ENCODE results near the gene SLC22A17.

DNA sequence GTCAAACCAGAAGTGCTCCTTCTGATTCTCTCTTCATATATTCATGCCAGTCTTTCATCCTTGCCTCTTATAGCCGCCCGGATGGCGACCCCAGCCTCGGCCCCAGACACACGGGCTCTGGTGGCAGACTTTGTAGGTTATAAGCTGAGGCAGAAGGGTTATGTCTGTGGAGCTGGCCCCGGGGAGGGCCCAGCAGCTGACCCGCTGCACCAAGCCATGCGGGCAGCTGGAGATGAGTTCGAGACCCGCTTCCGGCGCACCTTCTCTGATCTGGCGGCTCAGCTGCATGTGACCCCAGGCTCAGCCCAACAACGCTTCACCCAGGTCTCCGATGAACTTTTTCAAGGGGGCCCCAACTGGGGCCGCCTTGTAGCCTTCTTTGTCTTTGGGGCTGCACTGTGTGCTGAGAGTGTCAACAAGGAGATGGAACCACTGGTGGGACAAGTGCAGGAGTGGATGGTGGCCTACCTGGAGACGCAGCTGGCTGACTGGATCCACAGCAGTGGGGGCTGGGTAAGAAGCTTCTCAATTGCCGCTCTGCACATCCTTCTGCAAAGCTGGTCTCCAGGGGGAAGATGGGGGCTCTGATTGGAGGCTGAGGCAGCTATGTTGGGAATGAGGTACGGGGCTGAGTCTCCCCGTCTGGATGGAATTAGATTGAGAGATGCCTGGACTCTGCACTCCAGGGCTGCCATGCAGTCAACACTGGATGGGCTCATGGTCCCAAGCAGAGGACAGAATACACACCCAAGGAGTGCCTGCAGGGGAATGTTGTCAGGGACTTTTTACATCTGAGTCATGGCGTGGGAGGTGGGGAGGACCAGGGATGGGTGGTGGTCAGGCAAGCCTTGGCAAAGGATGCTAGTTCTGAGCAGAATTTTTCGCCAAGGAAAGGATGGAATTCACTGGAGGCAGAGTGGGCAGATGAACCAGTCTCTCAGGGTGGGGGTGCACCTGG is 44.7 kb downstream of the SLC22A17 start:
- TF ChIP-seq, protein P1, sequence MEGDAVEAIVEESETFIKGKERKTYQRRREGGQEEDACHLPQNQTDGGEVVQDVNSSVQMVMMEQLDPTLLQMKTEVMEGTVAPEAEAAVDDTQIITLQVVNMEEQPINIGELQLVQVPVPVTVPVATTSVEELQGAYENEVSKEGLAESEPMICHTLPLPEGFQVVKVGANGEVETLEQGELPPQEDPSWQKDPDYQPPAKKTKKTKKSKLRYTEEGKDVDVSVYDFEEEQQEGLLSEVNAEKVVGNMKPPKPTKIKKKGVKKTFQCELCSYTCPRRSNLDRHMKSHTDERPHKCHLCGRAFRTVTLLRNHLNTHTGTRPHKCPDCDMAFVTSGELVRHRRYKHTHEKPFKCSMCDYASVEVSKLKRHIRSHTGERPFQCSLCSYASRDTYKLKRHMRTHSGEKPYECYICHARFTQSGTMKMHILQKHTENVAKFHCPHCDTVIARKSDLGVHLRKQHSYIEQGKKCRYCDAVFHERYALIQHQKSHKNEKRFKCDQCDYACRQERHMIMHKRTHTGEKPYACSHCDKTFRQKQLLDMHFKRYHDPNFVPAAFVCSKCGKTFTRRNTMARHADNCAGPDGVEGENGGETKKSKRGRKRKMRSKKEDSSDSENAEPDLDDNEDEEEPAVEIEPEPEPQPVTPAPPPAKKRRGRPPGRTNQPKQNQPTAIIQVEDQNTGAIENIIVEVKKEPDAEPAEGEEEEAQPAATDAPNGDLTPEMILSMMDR (IDR thresholded peaks at IDR 0.05): no peak
- no peak for TF ChIP-seq POLR2A (IDR thresholded peaks at IDR 0.05)

Measured in heart left ventricle (tissue), 13 donors.